Panc1 (cell line): Measurements from ENCODE around the gene GAST. TPM values are rescaled to one million over a fixed set of nuclear protein-coding genes. Genes with fewer than 3 reads are reported as not detected.

Experiments
- ATAC-seq: fragments of 200-7000 bp; cut with Tn5 transposase; 2 replicates; pipeline ENCODE4 v1.9.1; 2020; ENCODE audit warnings: mild to moderate bottlenecking, moderate library complexity
- BruUV-seq: library from RNA; stranded (reverse); fragments of 400-500 nt; replicated peaks from 2 replicates; lab custom pipeline; 2021; lab: Mats Ljungman, UMichigan
- CTCF ChIA-PET: fragments of 300-600 bp; sonication (Branson Sonifier 250); formaldehyde crosslinking; loops from one replicate; lab custom pipeline; 2022; ENCODE audit warnings: antibody characterized with exemption; lab: Charles Lee
- POLR2A ChIA-PET: fragments of 300-600 bp; sonication (Branson Sonifier 250); formaldehyde crosslinking; loops from one replicate; lab custom pipeline; 2022; ENCODE audit warnings: antibody characterized with exemption; lab: Charles Lee
- DNase-seq: peaks from one replicate; pipeline ENCODE4 v3.0.0-alpha.2; 2010; ENCODE audit warnings: low read depth, low spot score
- H3K27ac ChIP-seq: 2 replicates; pipeline ENCODE4 v1.5.1; 2011; ENCODE audit warnings: mild to moderate bottlenecking, low read length, inconsistent platforms
- H3K27me3 ChIP-seq: fragments of 200-500 bp; sonication (Bioruptor generic); 2 replicates; pipeline ENCODE4 v1.6.0; 2014; ENCODE audit warnings: low read length, inconsistent platforms; ENCODE audit not compliant: control insufficient read depth, insufficient read depth
- H3K36me3 ChIP-seq: fragments of 200-500 bp; sonication (Bioruptor generic); 2 replicates; pipeline ENCODE4 v1.5.1; 2014; ENCODE audit warnings: inconsistent platforms, mild to moderate bottlenecking, low read length, moderate library complexity; ENCODE audit not compliant: control insufficient read depth, insufficient read depth
- H3K4me1 ChIP-seq: 2 replicates; pipeline ENCODE4 v1.5.1; 2011; ENCODE audit warnings: inconsistent platforms, mild to moderate bottlenecking, low read length, moderate library complexity; ENCODE audit not compliant: control insufficient read depth, insufficient read depth
- H3K4me3 ChIP-seq, 2 experiments: 2 replicates each; pipeline ENCODE4 v1.5.1; 2011 to 2012; ENCODE audit warnings: low read depth in 2 of 2, low read length in 2 of 2, mild to moderate bottlenecking in 2 of 2, inconsistent platforms in 1 of 2, moderate library complexity in 1 of 2
- H3K9me3 ChIP-seq: fragments of 200-500 bp; sonication (Bioruptor generic); 2 replicates; pipeline ENCODE4 v1.5.1; 2014; ENCODE audit warnings: low read depth, mild to moderate bottlenecking, inconsistent platforms, low read length, moderate library complexity; ENCODE audit not compliant: control insufficient read depth, insufficient read depth
- CTCF ChIP-seq: fragments of 450-650 bp; IDR thresholded peaks from 2 replicates; pipeline ENCODE4 v1.5.1; 2017; ENCODE audit warnings: mild to moderate bottlenecking
- POLR2AphosphoS5 ChIP-seq: IDR thresholded peaks from 2 replicates; pipeline ENCODE4 v1.6.1; 2012; ENCODE audit warnings: mild to moderate bottlenecking, low read depth, low read length, moderate library complexity
- REST ChIP-seq, 2 experiments: IDR thresholded peaks; 2 replicates each; pipeline ENCODE4 v1.6.1; 2011 to 2012; ENCODE audit warnings: low read depth in 2 of 2, control low read depth in 1 of 2, low read length in 1 of 2, mild to moderate bottlenecking in 1 of 2, moderate library complexity in 1 of 2; ENCODE audit not compliant: insufficient read depth in 1 of 2
- SIN3A ChIP-seq: IDR thresholded peaks from 2 replicates; pipeline ENCODE4 v1.6.1; 2012; ENCODE audit warnings: low read depth, mild to moderate bottlenecking, low read length, moderate library complexity, borderline replicate concordance; ENCODE audit not compliant: insufficient read depth
- TCF7L2 ChIP-seq: IDR thresholded peaks from 2 replicates; pipeline ENCODE4 v1.6.1; 2011; ENCODE audit warnings: mild to moderate bottlenecking, low read depth, low read length, inconsistent platforms
- in situ Hi-C: cut with HindIII; loops from 2 replicates; pipeline ENCODE4 v1.10.0; 2016; ENCODE audit warnings: low sequenced_read_pairs, low pct_unique_long_range_greater_than_20kb
- intact Hi-C: fragments of 100-400 bp; cut with micrococcal nuclease; formaldehyde crosslinking; loops from one replicate; pipeline ENCODE4 v1.10.0; 2022; ENCODE audit not compliant: unreplicated experiment
- total RNA-seq: library from RNA; stranded (reverse); gene quantifications from one replicate; pipeline ENCODE4 v1.2.1, GENCODE V29; 2021; ENCODE audit not compliant: unreplicated experiment

The GAST gene
- total RNA-seq, 1 experiment from 2014 or later = not detected

DNA sequence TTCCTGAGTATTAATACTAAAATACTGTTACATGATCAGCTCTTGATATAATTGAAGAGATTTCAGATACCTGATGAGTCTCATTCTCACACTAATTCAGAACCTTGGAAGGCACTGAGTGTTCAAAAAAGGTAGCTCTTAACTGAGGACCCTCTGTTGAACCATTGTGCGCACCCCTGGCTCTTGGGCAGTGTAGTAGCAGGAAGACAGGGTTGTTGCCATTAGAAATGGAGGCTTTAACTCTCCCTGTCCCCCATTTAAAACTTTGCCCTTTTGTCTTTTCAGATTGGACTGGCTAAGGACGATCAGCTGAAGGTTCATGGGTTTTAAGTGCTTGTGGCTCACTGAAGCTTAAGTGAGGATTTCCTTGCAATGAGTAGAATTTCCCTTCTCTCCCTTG, 21.6 kb upstream of the GAST start:
- H3K9me3 ChIP-seq = no peaks in the 10 kb centered on the region; the same call in 1 of the 2 replicates
- in situ Hi-C loops (no loop called here), intact Hi-C loops (no loop called here)
- no peak for ATAC-seq
- no peak for DNase-seq
- ChIA-PET POLR2A (interaction anchor here (0.5 to 1.2 kb wide), 2 partner anchors 96 to 773 kb away, joined by 3 to 15 read pairs; partner anchors contain the start of gene JUP), CTCF (no interaction called here)
- H3K4me1 ChIP-seq = peaks cover 22% of the 10 kb centered on the region
- H3K4me3 ChIP-seq = peak overlapping the region; percentile 91 to 99
- H3K27me3 ChIP-seq = no peaks in the 10 kb centered on the region
- no TSS peak for BruUV-seq
- H3K36me3 ChIP-seq = peaks cover 27% of the 10 kb centered on the region
- peak overlapping the region; percentile 97 for H3K27ac ChIP-seq
- TF ChIP-seq POLR2AphosphoS5 (no peak), REST (IDR thresholded peaks at IDR 0.05; ENCODE audit: insufficient read depth in 1 of 2, low read depth in 2 of 2, low read length in 1 of 2) (no peak), SIN3A (no peak), CTCF (no peak), TCF7L2 (no peak)

GRCh38 chr17:41691031-41691777, 20.9 kb upstream of the GAST start:
- in situ Hi-C loops = no loop called here
- H3K36me3 ChIP-seq = peaks cover 27% of the 10 kb centered on the region
- POLR2A ChIA-PET = interaction anchor here (0.7 to 1.2 kb wide), 2 partner anchors 95 to 492 kb away, joined by 3 read pairs; partner anchors contain the start of gene JUP
- no TSS peak for BruUV-seq
- intact Hi-C loops = no loop called here
- no peak for DNase-seq
- no peaks in the 10 kb centered on the region for H3K27me3 ChIP-seq
- H3K27ac ChIP-seq = peak overlapping the region; percentile 97
- no peak for ATAC-seq
- peaks cover 22% of the 10 kb centered on the region for H3K4me1 ChIP-seq
- no peak for TF ChIP-seq POLR2AphosphoS5
- no peak for TF ChIP-seq TCF7L2
- no peak for TF ChIP-seq SIN3A
- TF ChIP-seq CTCF = no peak
- TF ChIP-seq REST (IDR thresholded peaks at IDR 0.05; ENCODE audit: insufficient read depth in 1 of 2, low read depth in 2 of 2, low read length in 1 of 2) = no peak
- peak overlapping the region; percentile 91 to 99 for H3K4me3 ChIP-seq
- CTCF ChIA-PET = no interaction called here
- no peaks in the 10 kb centered on the region; the same call in 1 of the 2 replicates for H3K9me3 ChIP-seq
